HG03457 (cell line): ENCODE data around the gene SPACA9.

ENCODE experiments used
- ATAC-seq: cut with Tn5 transposase; IDR thresholded peaks from one replicate; pipeline ENCODE4 v1.9.1; 2021; ENCODE audit warnings: moderate number of reproducible peaks; ENCODE audit not compliant: unreplicated experiment

SPACA9 gene

GRCh38 chr9:132862533-132862932 is 16.2 kb upstream of the SPACA9 start:
- no peak for ATAC-seq

GRCh38 chr9:132863096-132863495 is 15.6 kb upstream of the SPACA9 start:
- no peak for ATAC-seq

DNA sequence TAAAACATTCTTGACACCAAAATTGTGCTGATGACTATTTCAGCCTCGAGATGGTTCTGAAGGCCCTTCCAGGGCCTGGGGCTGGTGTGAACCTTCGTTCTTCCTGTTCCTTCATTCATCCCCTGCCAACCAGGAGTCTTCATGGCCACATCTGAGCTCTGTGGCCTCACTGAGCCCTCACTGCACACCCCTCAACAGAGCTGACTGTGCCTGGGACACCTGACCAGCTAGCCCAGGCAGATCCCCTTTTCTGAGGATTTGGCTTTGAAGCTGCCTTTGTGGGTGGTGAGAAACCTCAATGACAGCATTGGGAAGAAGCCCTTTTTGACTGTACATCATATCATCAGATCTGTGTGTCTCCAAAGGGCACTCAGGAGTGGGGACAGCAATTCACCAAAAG is 14.4 kb upstream of the SPACA9 start:
- no peak for ATAC-seq

DNA sequence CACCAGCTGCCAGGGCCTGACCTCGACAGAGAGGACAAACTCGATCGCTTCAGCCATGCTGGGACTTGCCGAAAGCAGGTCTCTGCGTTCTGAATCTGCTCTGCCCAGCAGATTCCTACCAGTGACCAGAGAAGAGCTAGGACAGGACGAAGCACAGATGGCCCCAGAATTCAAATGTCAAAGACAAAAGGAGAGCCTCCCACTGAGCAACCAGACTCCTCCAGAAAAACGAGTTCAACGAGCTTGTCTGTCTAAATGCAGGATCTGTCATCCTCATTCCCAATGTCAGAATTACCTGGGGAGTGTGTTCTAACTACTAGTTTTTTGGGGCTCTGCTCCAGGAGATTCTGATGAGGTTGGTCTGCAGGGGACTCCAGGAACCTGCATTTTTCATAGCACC is 14.0 kb upstream of the SPACA9 start:
- ATAC-seq: no peak

GRCh38 chr9:132866898-132867297 is 11.8 kb upstream of the SPACA9 start:
- no peak for ATAC-seq

DNA sequence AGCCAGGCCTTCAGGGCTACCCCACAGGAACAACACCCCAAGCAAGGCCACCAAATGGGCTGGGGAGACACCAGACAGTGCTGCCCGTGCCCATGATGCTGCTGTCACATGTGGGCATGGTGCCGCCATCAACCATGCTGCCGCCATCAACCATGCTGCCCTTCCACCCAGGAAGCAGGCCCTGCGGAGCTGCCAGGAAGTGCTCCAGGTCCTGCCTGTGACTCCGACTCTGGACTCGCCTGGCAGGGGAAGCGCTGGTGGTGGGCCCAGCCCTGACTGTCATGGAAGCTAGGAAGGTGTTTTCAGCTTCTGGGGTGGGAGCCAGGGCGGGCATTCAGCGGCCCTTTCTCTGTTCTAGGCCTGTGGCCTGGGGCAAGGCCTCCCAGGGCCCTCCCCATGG is 9.4 kb upstream of the SPACA9 start:
- ATAC-seq: no peak

GRCh38 chr9:132873403-132873802 is 5.3 kb upstream of the SPACA9 start:
- no peak for ATAC-seq

GRCh38 chr9:132875159-132875558 is 3.5 kb upstream of the SPACA9 start:
- no peak for ATAC-seq

- ATAC-seq: no peak
Measured at GRCh38 chr9:132876849-132877248, 1.8 kb upstream of the SPACA9 start.

GRCh38 chr9:132877458-132877823 is 1.3 kb upstream of the SPACA9 start:
- ATAC-seq: no peak

- ATAC-seq: no peak
Measured at GRCh38 chr9:132877824-132878694, 639 bp upstream of the SPACA9 start, which contains the start of gene AK8. AK8 (minus strand) TSS chr9:132878284; CDS start chr9:132878255, 29 bp downstream.

- ATAC-seq: no peak
Measured at GRCh38 chr9:132879457-132880323, 992 bp downstream of the SPACA9 start.

- ATAC-seq: no peak
Measured at GRCh38 chr9:132880324-132880661, 1.6 kb downstream of the SPACA9 start.

DNA sequence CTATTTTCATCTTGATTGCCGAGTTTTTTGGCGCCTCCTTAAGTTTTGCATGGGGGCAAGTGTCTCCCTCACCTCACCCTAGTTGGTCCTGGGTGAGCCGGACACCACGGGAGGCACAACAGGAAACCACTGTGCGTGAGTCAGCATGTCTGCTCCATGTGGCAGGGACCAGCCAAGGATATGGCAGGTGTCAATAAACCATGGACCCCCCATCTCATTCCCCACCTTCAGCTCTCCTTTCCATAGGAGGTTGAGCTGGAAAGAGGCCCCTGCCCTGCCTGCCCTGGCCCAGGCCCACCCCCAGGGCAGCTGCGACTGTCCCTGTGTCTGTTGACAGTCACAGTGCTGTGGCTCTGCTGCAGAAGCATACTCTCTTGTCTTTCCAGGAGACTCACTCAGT is 3.1 kb downstream of the SPACA9 start:
- no peak for ATAC-seq

- ATAC-seq: no peak
Measured at GRCh38 chr9:132882616-132883015, 3.9 kb downstream of the SPACA9 start.

- ATAC-seq: no peak
Measured at GRCh38 chr9:132883349-132884294, 4.9 kb downstream of the SPACA9 start.

- no peak for ATAC-seq
Measured at GRCh38 chr9:132885720-132886333, 7.1 kb downstream of the SPACA9 start.

- ATAC-seq: no peak
Measured at GRCh38 chr9:132886334-132886725, 7.6 kb downstream of the SPACA9 start.

- ATAC-seq: no peak
Measured at GRCh38 chr9:132887181-132888120, 8.8 kb downstream of the SPACA9 start.
